Adipocyte (in vitro differentiated cells): ENCODE results near the gene STAC.
"Not testable (repeated sequence)": the region's sequence is repeated elsewhere in the genome, so short reads cannot be mapped to it uniquely, and the experiment has no call there.

Source experiments
- DNase-seq: peaks from one replicate; pipeline ENCODE4 v3.0.0-alpha.2; 2015; ENCODE audit warnings: low read depth
- H3K27me3 ChIP-seq: replicated peaks from 2 replicates; pipeline ENCODE4 v1.7.0; 2013; ENCODE audit warnings: mild to moderate bottlenecking, low read length, moderate library complexity; ENCODE audit not compliant: control insufficient read depth, insufficient read depth
- H3K36me3 ChIP-seq: 2 replicates; pipeline ENCODE4 v1.7.0; 2013; ENCODE audit warnings: low read length, mild to moderate bottlenecking, moderate library complexity; ENCODE audit not compliant: control insufficient read depth, insufficient read depth, severe bottlenecking
- H3K4me1 ChIP-seq: 2 replicates; pipeline ENCODE4 v1.7.0; 2013; ENCODE audit warnings: mild to moderate bottlenecking, low read length, moderate library complexity; ENCODE audit not compliant: control insufficient read depth, insufficient read depth
- H3K4me3 ChIP-seq: 2 replicates; pipeline ENCODE4 v1.7.0; 2013; ENCODE audit warnings: mild to moderate bottlenecking, low read length, moderate library complexity
- H3K9ac ChIP-seq: 2 replicates; pipeline ENCODE4 v1.7.0; 2013; ENCODE audit warnings: mild to moderate bottlenecking, low read length, moderate library complexity
- H3K9me3 ChIP-seq: 2 replicates; pipeline ENCODE4 v1.7.0; 2013; ENCODE audit warnings: mild to moderate bottlenecking, low read length, moderate library complexity; ENCODE audit not compliant: control insufficient read depth

The STAC gene

DNA sequence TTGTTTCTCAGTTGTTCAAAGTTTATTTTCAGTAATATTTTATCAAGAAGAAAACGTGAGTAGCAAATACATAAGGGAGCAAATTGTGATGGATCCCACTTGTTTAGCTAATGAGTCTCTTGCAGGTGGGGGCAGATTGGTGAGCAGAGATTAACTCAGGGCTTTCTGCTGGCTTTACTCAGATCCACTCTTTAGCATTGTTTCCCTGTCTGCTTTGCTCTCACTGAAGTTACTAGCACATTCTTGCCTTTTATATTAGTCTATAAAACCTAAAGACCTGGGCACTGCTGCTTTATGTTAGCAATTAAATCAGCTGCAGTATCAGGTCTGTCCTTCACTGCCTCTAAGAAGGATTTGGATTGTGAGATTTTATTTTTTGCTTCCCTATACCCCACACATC lies 71.5 kb downstream of the STAC start:
- Histone ChIP-seq H3K9ac (no peak overlapping the region), H3K4me1 (no peaks in the 10 kb centered on the region), H3K4me3 (no peak overlapping the region), H3K36me3 (no peaks in the 10 kb centered on the region), H3K27me3 (no peaks in the 10 kb centered on the region), H3K9me3 (no peaks in the 10 kb centered on the region)
- DNase-seq, result no peak

GRCh38 chr3:36453213-36453612 lies 72.9 kb downstream of the STAC start:
- not testable (repeated sequence) for H3K9me3 ChIP-seq, H3K9ac ChIP-seq, H3K4me3 ChIP-seq, H3K36me3 ChIP-seq, DNase-seq, H3K27me3 ChIP-seq, H3K4me1 ChIP-seq

DNA sequence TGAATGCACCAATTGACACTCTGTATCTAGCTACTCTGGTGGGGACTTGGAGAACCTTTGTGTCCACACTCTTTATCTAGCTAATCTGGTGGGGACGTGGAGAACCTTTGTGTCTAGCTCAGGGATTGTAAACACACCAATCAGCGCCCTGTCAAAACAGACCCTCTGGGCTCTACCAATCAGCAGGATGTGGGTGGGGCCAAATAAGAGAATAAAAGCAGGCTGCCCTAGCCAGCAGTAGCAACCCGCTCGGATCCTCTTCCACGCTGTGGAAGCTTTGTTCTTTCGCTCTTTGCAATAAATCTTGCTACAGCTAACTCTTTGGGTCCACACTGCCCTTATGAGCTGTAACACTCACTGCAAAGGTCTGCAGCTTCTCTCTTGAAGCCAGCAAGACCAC lies 73.6 kb downstream of the STAC start:
- not testable (repeated sequence) for H3K9me3 ChIP-seq, H3K4me3 ChIP-seq, DNase-seq, H3K4me1 ChIP-seq, H3K27me3 ChIP-seq, H3K9ac ChIP-seq, H3K36me3 ChIP-seq

DNA sequence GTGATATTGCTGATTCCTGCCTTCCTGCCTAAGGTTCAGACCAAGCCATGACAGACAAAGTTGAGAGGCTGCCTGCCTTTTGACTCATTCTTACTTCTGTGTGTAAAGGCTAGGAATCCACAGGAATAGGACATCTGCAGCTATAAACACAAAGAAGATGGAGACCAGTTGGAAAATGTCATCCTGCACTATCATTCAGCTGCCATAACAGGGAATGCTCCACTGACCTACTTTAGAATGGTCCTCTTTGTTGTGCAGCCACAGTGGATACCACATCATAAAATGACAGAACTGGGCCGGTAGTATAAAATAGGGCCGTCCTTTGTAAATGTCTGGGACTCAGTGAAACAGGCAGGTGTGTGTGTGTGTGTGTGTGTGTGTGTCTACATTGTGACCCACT lies 75.1 kb downstream of the STAC start:
- H3K4me3 ChIP-seq, result no peak overlapping the region
- DNase-seq, result no peak
- no peaks in the 10 kb centered on the region for H3K4me1 ChIP-seq
- H3K9ac ChIP-seq, result no peak overlapping the region
- H3K36me3 ChIP-seq, result no peaks in the 10 kb centered on the region
- H3K9me3 ChIP-seq, result no peaks in the 10 kb centered on the region
- no peaks in the 10 kb centered on the region for H3K27me3 ChIP-seq

DNA sequence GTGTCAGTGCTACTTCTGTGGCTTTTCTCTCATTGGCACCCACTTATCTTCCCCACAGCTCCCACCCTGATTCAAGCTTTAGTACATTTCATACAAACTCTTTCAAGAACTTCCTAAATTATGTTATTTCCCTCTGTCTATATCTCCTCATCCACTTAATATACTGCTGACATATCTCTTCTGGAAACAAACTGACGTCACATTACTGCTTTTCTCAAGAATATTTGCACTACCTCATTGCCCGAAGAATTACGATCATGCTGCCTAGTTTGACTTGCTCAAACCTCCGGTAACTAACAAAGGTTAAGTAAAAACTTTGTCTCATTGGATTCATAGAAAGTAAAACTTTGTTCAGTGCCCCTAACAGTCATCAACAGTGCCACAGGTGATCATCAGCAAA lies 76.5 kb downstream of the STAC start:
- H3K27me3 ChIP-seq, result no peaks in the 10 kb centered on the region
- no peak overlapping the region for H3K9ac ChIP-seq
- H3K36me3 ChIP-seq, result no peaks in the 10 kb centered on the region
- peaks cover 6% of the 10 kb centered on the region for H3K4me1 ChIP-seq
- DNase-seq, result no peak
- no peak overlapping the region for H3K4me3 ChIP-seq
- no peaks in the 10 kb centered on the region for H3K9me3 ChIP-seq

- DNase-seq, result no peak
- Histone ChIP-seq H3K9ac (no peak overlapping the region), H3K9me3 (no peaks in the 10 kb centered on the region), H3K4me1 (peaks cover 13% of the 10 kb centered on the region), H3K4me3 (no peak overlapping the region), H3K36me3 (no peaks in the 10 kb centered on the region), H3K27me3 (no peaks in the 10 kb centered on the region)
These were observed 77.4 kb downstream of the STAC start for GRCh38 chr3:36457667-36458066.

GRCh38 chr3:36459177-36459576 lies 78.9 kb downstream of the STAC start:
- H3K4me1 ChIP-seq, result peaks cover 14% of the 10 kb centered on the region
- no peak overlapping the region for H3K4me3 ChIP-seq
- DNase-seq, result no peak
- H3K27me3 ChIP-seq, result no peaks in the 10 kb centered on the region
- H3K9me3 ChIP-seq, result no peaks in the 10 kb centered on the region
- H3K36me3 ChIP-seq, result no peaks in the 10 kb centered on the region
- H3K9ac ChIP-seq, result no peak overlapping the region

- H3K27me3 ChIP-seq, result no peaks in the 10 kb centered on the region
- no peak overlapping the region for H3K9ac ChIP-seq
- peak; percentile 61 for DNase-seq
- H3K4me3 ChIP-seq, result no peak overlapping the region
- no peaks in the 10 kb centered on the region for H3K36me3 ChIP-seq
- peaks cover 6% of the 10 kb centered on the region for H3K9me3 ChIP-seq
- H3K4me1 ChIP-seq, result peaks cover 14% of the 10 kb centered on the region
These were observed 81.3 kb downstream of the STAC start for GRCh38 chr3:36461597-36461996.

- H3K4me3 ChIP-seq, H3K9ac ChIP-seq, DNase-seq, H3K9me3 ChIP-seq, H3K36me3 ChIP-seq, H3K27me3 ChIP-seq: not testable (repeated sequence)
- H3K4me1 ChIP-seq, result peaks cover 21% of the 10 kb centered on the region
These were observed 91.7 kb downstream of the STAC start for GRCh38 chr3:36472045-36472444.

DNA sequence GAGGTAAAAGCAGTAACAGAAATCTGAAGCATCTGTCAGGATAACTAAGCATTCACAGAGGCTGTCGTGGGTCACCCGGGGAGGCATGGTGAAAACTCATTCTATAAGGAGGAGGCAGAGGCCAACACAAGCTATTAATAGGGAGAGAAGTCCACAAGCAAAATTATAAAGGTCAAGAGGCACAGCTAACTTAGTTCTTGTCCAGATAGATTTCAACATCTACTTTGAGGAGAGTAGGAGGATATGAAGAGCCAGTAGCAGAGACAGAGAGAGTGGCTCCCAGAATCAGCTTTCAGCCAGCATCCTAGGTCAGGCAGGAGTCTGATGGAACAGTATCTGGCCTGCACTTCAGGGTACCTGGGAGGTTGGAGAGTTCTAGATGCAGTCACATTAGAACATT lies 95.3 kb downstream of the STAC start:
- H3K4me3 ChIP-seq, result no peak overlapping the region
- no peak for DNase-seq
- H3K9ac ChIP-seq, result no peak overlapping the region

GRCh38 chr3:36476286-36476942 lies 96.1 kb downstream of the STAC start:
- Histone ChIP-seq H3K9me3 (peaks cover 3% of the 10 kb centered on the region), H3K4me1 (peaks cover 33% of the 10 kb centered on the region), H3K36me3 (no peaks in the 10 kb centered on the region), H3K9ac (no peak overlapping the region), H3K4me3 (no peak overlapping the region), H3K27me3 (no peaks in the 10 kb centered on the region)
- no peak for DNase-seq

More for the DNA sequence above, 95.3 kb downstream of the STAC start:
- Histone ChIP-seq H3K4me1 (peaks cover 33% of the 10 kb centered on the region), H3K27me3 (no peaks in the 10 kb centered on the region), H3K36me3 (no peaks in the 10 kb centered on the region), H3K9me3 (peaks cover 3% of the 10 kb centered on the region)

- peak overlapping the region; percentile 37 for H3K9ac ChIP-seq
- DNase-seq, result peak; percentile 64
- H3K4me1 ChIP-seq, result peaks cover 33% of the 10 kb centered on the region
- no peaks in the 10 kb centered on the region for H3K27me3 ChIP-seq
- peaks cover 3% of the 10 kb centered on the region for H3K9me3 ChIP-seq
- H3K4me3 ChIP-seq, result peak overlapping the region; percentile 38
- no peaks in the 10 kb centered on the region for H3K36me3 ChIP-seq
These were observed 97.4 kb downstream of the STAC start for GRCh38 chr3:36477655-36478054.
